ENCODE measurements around the gene NOS1AP.

The NOS1AP gene

DNA sequence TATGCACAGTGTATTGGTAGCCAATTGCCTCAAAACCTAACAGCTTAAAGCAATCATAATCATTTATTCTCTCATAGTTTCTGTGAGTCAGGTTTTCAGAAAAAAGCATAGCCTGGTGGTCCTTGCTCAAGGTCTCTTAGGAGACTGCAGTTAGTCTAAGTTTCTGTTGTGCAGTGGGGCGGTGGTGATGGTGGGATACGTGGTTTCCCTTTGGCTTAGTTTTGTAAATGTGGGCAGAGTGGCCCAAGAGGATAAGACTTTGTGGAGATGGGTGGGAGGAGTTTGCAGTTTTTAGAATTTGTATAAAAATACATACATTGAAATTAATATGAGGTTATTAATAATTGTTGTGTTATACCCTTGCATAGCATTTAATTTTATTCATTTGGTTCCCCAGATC is 68.6 kb downstream of the NOS1AP start:
- DNase-seq (ENCODE audit: low spot score) = no peak

DNA sequence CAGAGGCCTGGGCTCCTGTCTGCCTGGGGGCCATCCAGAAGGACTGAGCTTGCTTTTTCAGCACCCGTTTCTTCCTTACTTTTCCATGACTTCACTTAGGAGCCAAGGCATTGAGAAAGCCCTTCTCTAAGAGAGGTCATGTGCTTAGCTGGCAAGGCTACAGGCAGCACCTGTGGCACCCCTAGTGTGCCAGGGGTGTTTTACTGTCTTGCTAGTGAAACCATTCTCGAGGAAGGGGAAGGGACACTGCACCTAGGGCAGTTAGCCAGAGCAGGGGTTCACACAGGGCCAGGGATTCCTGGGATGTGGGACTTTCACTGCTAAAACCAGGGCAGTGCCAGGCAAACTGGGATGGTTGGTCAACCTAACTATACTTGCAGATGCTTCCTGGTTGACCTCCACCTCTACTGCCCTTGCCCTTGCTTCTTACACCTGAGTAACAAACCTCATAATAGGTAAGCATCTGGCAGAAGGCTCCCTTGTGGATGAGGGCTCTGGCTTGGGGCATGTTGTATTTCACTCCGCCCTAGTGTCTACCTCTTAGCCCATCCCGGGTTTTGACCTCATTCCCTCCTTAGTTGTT is 69.2 kb downstream of the NOS1AP start:
- DNase-seq (ENCODE audit: low spot score) = no peak

DNA sequence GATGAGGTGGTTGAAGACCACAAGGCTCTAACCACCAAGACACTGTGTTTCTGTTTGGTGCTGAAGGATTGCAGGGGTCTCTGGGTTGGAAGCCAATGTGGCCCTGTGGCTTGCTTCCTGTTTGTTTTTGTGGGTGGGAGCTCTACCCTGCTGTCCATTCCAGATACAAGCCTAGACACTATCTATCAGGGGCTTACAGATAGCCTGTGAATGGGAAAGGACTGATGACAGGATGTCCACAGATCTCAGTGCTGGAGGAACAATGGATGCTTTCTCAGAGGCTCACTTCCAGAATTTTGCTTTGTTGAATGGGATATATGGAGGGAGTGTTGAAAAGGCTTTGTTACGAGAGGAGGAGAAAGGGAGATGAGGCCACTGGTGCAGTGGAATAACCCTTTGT is 69.7 kb downstream of the NOS1AP start:
- no peak for DNase-seq (ENCODE audit: low spot score)

DNA sequence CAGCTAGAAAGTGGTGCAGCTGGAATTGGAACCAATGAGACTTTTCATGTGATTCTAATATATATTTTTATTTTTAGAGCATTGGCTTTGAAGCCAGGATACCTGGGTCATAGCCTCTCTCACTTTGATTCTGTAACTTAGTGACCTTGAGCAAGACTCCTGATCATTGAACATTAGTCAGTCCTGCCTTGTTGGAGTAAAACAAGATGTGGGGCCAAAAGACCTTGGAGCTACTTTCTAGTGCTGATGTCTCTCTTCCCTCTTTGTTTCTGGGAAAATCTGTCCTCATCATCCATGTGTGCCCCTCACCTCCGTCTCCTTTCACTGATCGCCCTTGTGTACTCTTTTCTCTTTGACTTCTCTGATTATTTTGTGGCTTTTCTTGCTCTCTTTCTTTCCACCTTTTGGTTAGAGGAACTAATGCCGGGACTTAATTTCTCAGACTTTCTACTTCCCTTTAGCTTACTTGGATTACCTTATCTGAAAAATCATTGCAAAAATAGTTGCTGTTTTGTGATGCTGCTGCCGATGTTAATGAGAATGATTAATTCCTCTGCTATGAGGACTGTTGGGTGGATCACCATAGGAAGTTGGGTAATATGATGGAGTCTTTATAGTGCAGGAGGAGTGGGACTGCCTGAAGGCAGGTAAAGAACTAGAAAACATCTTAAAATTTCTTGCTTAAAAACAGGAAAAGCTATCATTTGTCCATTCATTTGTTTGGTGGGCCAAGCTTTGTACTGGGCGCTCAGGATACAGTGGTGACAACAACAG is 72.0 kb downstream of the NOS1AP start:
- peak; percentile 53 for DNase-seq (ENCODE audit: low spot score)

DNA sequence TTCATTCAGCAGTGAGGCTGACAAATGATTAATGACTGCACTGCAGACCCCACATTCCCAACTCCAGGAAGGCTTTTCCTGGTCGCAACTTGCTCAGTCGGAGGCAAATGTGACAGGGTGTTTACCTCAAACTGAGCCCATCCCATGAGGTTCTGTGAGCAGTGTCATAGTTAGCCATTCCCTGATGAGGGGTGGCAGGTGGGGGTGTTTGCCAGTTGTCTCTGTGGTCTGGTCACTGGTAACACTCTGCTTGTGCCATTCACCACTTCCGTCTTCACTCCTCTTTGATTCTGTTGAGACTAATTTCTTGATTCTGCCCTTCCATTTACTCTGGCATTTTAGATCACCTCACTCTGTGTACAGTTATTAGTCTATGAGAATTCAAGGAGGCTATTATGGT is 73.5 kb downstream of the NOS1AP start:
- DNase-seq (ENCODE audit: low spot score) = no peak

DNA sequence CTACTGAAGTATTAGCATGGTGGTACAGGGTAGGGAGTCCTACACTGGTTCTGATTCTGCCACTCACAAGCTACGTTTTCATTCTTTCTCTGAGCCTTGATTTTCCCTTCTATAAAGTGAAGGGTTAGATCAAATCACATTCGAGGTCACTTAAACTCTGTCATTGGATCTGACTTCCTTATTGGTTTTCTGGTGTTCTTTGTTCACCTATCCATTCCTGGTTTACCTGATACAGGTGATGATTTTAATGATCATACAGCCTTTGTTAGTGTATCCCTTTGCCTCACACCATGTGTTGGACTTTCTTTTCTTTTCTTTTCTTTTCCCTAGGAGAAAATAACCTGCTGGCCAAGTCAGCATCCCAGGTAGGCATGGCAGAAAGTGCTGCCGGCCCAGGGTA is 74.8 kb downstream of the NOS1AP start:
- no peak for DNase-seq (ENCODE audit: low spot score)

DNA sequence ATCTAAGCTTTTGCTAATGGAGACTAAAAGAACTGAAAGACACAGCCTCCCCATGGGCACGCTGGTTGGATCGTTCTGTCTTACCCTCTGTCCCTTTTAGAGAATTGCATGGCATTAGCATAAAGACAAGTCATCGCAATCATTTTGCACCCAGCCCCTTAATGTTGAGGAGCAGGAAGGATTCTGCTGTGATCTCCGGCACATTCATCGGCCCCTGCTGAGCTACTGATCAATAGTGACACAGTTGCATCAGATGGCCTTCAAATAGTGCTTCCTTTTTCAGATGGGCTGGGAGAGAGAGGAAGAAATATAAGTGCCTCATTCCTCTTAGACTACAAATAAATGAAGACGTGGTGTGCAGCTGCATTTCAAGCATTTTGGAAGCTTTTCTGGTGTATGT is 75.4 kb downstream of the NOS1AP start:
- no peak for DNase-seq (ENCODE audit: low spot score)

DNA sequence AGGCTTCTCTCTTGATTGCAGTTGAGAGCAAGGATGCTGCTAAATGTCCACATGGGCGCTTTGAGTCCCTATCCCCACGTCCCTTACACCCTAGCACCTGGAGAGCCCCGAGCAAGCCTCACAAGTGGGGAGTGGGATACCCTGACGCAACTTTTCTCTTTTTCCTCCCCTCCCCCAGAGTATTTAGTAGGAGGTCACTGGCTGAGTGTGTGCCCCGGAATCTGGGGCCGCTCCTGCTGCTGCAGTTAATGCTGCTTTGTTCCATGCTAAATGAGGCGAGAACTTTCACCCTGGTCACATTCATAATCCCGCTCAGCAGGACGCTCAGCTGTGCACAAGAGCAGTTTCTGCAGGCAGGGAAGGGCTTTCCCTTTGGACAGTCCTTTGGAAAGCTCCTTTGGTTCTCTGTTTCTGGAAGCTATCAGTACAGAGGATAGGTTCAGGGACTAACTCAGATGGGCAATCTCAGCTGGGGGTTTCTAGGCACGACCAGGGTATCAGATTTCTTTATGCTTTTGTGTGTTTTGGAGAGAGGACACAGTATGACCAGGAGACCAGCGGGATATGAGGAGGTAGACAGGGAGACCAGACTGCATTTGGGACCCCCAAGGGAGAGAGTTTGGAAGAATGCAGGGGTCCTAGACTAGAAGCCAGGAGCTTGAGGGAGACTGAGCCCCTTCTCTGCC is 75.9 kb downstream of the NOS1AP start:
- no peak for DNase-seq (ENCODE audit: low spot score)

DNA sequence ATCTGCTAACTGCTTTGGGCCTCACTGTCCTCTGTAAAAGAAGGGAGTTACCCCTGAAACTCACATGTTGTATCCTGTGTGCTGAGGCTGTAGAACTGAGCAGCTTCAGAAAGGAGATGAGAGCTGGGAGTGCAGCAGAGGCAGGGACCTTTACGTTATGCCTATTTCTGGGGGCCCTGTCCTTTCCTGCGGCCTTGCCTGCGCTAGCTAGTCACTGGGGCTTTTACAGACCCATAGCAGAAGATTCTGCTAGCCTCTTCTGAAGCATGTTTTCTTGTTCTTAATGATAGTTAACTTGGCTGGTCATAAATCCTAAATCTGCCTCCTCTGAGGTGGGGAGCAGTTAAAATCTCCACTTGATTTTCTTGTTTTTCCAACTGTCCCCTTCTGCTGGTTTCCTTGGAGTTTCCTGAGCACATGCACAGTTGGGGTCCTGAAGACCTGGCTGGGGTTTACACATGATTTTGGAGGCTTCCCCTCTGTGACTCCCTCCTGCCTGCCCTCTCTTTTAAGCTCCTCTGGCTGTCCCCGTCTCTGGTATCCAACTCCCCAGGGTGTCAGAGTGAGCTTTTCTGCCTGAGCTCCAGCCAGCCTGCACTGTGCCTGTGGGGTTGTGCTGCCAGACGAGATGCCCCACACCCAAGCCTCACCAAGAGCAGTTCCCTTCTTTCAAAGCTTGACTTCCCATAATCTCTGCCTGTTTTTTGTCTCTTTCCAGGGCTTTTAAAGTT is 76.6 kb downstream of the NOS1AP start:
- DNase-seq (ENCODE audit: low spot score) = no peak

DNA sequence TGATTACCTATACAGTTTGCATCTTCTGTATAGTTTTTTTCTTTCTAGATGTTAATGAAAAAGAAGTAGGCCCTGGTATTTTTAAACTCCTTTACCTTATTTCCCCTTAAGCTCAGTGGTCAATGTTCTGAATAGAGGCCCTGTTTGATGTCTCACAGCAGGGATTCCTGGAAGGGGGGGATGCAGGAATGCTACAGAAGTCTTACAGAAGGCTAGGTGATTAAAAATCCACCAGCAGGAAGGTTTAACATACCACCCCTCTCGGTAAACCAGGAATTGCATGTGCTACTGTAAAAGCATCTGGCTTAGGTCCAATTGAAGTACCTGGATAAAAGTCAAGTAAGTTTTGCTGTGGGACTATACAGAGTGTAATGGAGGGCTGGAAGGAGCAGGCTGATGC is 78.3 kb downstream of the NOS1AP start:
- DNase-seq (ENCODE audit: low spot score) = no peak

DNA sequence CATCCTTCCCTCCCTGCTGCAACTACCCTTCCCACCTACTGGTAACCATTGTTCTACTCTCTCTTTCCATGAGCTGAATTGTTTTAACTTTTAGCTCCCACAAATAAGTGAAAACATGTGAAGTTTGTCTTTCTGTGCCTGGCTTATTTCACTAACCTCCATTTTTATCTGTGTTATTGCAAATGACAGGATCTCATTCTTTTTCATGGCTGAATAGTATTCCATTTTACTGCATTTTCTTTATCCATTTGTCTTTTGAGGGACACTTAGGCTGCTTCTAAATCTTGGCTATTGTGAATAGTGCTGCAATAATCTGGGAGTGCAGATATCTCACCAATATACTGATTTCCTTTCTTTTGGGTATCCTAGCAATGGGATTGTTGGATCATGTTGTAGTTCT is 80.6 kb downstream of the NOS1AP start:
- no peak for DNase-seq (ENCODE audit: low spot score)

DNA sequence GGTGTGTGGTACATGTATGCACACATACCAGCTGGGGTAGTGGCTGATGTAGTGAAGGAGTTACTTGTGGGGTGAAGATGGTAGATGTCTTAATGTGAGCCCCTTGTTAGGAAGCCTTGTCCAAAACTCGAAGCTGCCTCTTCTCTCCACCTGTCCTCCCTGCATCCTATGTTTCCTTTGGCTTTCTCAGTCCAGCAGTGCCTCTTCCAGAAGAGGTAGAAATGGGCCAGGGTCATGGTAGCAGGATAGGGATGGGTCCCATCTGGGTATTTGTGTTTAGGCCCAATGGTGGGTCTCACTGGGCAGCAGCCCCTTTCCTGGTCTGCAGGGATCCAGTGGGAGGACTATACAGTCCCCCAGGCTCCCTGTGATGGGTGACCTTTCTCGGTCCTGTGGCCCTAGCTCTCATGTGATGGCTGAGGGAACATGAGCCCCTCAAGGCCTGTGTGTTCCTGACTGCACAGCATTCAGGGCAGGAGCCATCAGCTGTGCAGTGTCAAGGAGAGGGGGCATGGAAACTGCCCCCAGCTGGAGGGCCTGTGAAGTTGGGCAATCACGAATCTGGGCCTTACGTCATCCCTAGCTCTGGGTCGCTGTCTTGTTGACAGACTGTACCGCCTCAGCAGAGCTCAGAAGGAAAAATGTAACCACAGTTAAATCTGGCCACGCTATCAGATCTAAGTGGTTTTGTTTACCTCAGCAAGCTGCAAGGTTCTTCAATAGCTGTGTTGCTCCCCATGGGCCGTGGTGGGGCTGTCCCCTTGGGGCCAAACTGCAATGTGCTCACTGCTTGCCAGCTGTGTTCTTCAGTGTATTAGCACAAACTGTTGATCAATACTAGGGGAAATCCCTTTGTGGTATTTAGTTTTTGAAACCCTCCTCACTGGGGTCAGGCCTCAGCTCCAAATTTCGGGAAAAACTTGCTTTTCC is 82.7 kb downstream of the NOS1AP start:
- DNase-seq (ENCODE audit: low spot score) = no peak

DNA sequence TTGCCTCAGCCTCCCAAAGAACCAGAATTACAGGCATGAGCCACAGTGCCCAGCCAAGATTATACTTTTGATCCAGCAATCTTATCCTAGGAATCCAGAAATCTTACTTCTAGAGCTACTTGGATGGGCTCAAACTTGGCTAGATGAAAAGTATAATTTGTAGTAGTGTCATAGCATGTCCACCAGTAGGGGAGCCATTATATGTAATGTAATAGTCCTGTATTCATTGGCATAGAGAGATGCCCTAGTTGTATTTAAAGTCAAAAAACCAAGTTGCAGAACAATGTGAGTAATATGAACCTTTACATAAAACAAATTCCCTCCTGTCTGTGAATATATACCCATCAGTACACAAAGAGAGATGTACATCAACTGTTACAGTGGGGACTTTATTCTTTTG is 83.9 kb downstream of the NOS1AP start:
- DNase-seq (ENCODE audit: low spot score) = no peak

DNA sequence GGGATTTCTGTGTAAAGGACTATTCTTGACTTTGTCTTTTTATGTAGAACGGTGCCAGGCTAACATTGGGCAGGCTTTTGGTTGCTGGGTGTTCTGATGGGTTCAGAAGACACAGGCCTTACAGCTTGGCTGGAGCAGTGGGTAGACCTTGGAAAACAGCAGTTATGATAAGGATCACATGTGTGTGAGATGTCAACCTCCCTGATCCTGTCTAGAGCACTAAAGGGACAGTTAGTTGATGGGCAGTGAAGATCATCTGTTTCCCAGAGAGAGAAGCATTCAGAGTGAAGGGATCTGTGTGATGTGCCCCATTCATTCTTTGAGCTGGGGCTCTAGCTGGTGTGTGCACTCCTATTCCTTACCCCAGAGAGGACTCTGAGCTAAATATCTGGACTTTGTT is 88.0 kb downstream of the NOS1AP start:
- DNase-seq (ENCODE audit: low spot score) = no peak

DNA sequence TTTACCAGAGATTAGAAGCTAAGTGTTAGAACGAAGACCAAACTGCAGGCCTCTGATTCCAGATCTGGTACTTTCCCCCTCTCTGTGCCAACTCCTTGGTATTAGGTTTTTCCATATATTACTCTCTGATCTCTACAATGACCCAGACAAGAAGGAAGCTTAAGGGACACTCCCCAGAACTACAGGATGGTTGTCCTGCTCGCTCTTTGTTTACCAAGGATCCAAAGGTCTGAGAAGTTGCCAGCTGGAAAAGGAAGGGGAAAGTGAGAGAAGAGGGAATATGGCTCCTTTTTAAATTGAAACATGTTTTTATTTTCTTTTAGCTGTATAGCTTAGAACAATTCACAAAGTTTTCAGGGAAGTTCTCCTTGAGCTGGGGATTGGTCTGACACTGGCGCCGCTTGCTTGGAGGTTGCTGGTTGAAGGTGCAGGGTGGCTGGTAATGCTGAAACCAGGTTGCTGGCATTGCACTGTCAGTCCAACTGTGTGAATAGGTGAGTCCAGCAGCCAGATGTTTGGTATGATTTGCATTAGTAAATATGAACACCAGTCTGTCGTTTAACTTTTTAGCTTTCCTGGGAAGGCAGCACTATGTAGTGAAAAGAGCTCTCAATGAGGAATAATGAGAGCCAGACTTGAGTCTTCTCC is 89.3 kb downstream of the NOS1AP start:
- no peak for DNase-seq (ENCODE audit: low spot score)

DNA sequence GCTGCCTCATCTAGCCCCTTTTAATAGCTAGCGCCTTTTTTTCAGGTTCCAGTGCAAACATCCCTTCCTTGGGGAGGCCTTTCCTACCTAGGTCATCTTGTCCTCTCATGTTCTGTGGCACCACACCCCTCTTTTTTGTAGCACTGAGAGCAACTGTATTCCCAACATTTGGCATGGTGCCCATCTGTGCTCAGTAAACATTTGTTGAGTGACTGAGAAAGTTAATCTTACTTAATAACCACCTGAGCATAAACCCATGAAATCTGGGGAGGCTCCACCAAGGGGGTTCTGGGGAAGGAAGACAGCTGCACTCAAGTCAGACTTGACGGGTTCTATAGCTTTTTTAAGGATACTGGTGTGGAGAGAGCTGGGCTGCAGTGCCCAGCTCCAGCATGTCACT is 90.0 kb downstream of the NOS1AP start:
- DNase-seq (ENCODE audit: low spot score) = peak; percentile 63

DNA sequence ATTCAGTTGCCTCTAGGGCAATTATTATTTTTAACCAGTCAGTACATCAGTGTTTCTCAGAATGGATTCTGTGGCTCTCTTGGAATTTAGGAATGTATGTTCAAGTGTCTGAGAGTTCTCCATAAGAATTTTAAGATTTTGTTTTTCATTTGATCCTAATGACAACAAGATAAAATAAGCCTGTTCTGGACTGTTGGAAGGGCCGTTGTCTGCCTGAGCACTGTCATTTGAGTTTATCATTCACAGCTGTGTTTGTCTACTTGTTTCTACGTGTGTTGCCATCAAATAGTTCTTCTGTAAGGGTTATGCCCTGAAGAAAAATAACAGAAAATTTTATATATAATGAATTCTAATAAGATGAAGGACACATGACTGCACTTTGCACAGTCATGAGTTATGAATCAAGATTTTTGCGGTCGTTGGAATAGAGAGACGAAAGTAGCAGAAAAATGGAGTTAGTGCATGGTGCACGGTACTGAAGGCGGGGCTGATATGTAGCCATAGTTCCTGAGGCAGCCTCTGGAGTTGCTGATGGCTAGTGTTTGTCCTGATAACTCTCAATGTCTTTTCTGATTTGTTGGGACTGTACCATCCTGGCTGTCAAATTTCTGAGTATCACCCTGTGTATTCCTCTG is 92.5 kb downstream of the NOS1AP start:
- DNase-seq (ENCODE audit: low spot score) = no peak

DNA sequence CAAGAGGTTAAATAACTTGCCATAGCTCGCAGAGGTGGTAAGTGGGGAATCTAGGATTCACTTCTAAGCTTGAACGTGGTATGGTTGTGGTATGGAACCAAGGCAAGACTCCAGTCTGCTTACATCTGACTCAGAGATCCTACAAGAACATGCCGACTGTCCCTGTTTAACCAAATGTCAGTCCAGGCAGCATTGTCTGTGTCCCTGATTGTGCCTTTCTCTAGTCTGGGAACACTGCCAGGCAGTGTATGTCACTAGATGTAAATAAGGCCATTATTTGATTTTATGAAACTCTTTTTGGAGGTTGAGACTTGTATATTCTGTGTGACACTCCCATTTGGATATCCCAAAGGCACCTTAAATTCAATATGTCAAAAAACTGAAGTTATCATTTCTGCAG is 96.0 kb downstream of the NOS1AP start:
- DNase-seq (ENCODE audit: low spot score) = no peak

DNA sequence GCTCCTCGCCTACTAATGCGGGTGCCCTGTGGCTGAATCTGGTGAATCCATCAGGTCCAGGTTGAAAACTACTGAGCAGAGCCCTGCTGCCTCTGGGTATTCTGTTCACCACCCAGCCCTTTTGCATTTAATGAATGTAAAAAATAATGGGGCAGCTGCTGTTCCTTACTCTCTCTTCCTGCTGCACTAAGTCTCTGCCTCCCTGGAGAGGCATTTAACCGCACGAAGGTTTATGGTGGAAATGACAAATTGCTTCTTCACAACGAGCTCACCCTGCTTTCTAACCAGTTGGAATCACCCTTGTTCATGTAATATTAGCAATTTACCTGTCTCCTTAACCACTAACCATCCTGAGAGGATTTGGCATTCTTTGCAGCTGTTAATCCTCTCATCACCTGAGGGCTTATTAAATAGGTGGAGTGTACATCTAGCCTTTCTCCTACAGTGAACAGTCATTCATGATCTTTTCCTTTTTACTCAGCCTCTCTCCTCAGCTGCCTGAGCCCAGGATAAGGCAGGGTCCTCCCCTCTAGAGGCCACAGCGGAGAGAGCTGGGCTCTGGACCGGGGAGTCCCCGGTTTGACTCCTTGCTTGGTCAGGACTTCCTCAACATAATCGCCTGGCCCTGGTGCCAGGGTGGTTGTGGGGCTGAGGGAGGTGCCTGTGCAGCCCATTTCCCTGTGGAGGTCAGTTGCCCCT is 97.6 kb downstream of the NOS1AP start:
- DNase-seq (ENCODE audit: low spot score) = no peak

DNA sequence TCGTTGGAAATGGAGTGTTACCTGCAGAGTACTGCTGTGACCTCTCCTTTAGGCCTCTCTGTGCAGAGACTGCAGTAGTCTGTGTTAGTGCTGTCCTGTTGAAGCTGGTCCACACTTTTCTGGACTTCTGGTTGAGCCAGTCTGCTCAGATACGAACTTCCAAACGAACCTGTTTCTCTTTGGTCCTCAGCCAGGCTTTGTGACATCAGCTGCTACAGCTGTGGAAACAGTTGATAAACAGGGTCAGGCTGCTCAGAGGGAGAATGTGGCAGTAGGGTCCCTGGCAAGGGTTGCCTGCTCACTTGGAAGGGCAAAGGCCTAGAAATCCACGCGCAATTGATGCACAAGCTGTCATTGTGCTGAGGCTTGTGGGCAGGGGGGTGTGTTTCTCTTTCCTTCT is 98.8 kb downstream of the NOS1AP start:
- no peak for DNase-seq (ENCODE audit: low spot score)

Data from LoVo (cell line).